Activated T-cell treated with anti-CD3 and anti-CD28 coated beads for 1 hour (primary cell): ENCODE measurements around the gene GCH1.

ENCODE experiments used
- DNase-seq: peaks from one replicate; pipeline ENCODE4 v3.0.0-alpha.2; 2020; ENCODE audit warnings: low read depth

The GCH1 gene

GRCh38 chr14:54866588-54866987 is 36.0 kb downstream of the GCH1 start:
- no peak for DNase-seq

GRCh38 chr14:54864526-54864925 is 38.1 kb downstream of the GCH1 start:
- DNase-seq: no peak

GRCh38 chr14:54857830-54858269 is 44.8 kb downstream of the GCH1 start:
- DNase-seq: no peak

- no peak for DNase-seq
Observed at GRCh38 chr14:54856152-54856551, 46.5 kb downstream of the GCH1 start.

GRCh38 chr14:54854181-54854580 is 48.4 kb downstream of the GCH1 start:
- no peak for DNase-seq

- no peak for DNase-seq
Observed at GRCh38 chr14:54853339-54853738, 49.3 kb downstream of the GCH1 start.

- DNase-seq: no peak
Observed at GRCh38 chr14:54852215-54852614, 50.4 kb downstream of the GCH1 start.

- DNase-seq: no peak
Observed at GRCh38 chr14:54848910-54849309, 53.7 kb downstream of the GCH1 start.

GRCh38 chr14:54845641-54846040 is 57.0 kb downstream of the GCH1 start:
- DNase-seq: no peak

GRCh38 chr14:54844479-54844878 is 58.1 kb downstream of the GCH1 start:
- DNase-seq: no peak

- no peak for DNase-seq
Observed at GRCh38 chr14:54840798-54841197, 61.8 kb downstream of the GCH1 start.

GRCh38 chr14:54840336-54840735 is 62.3 kb downstream of the GCH1 start:
- DNase-seq: no peak

- DNase-seq: no peak
Observed at GRCh38 chr14:54839701-54840119, 62.9 kb downstream of the GCH1 start.

- DNase-seq: no peak
Observed at GRCh38 chr14:54838931-54839512, 63.6 kb downstream of the GCH1 start.

GRCh38 chr14:54837508-54838149 is 65.0 kb downstream of the GCH1 start:
- no peak for DNase-seq

GRCh38 chr14:54836231-54836630 is 66.4 kb downstream of the GCH1 start:
- DNase-seq: no peak

GRCh38 chr14:54834727-54835126 is 67.9 kb downstream of the GCH1 start:
- DNase-seq: no peak

- DNase-seq: no peak
Observed at GRCh38 chr14:54834081-54834480, 68.5 kb downstream of the GCH1 start.

- DNase-seq: no peak
Observed at GRCh38 chr14:54830650-54831049, 72.0 kb downstream of the GCH1 start.

GRCh38 chr14:54829486-54830224 is 73.0 kb downstream of the GCH1 start:
- no peak for DNase-seq

- no peak for DNase-seq
Observed at GRCh38 chr14:54828037-54828436, 74.6 kb downstream of the GCH1 start.

GRCh38 chr14:54823757-54824549 is 78.7 kb downstream of the GCH1 start:
- no peak for DNase-seq

GRCh38 chr14:54822685-54823084 is 79.9 kb downstream of the GCH1 start:
- no peak for DNase-seq
